CD4-positive, alpha-beta T cell treated with Interleukin-2 at 100 ng/mL for 4 hours (primary cell): ENCODE measurements around the gene CDH26.
"Not testable (repeated sequence)": the region's sequence is repeated elsewhere in the genome, so short reads cannot be mapped to it uniquely, and the experiment has no call there.

ENCODE experiments used
- DNase-seq: peaks from one replicate; pipeline ENCODE4 v3.0.0-alpha.2; 2020; ENCODE audit warnings: low spot score

Gene CDH26

DNA sequence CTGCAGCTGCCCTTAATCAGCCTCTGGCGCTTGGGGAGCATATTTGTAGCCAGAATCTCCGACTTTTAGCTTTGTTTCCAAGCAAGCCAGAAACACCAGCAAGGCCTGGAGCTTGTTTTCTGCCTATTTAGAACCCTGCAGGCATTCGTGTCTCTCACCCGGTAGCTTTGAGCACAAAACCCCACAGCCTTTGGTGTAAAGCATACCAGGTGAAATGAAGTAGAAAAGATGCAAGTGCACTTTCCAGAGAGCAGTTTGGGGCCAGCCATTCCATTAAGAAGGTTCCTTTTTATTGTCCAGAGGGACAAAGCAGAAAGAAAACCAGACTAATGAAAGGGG is 17.3 kb upstream of the CDH26 start:
- no peak for DNase-seq

DNA sequence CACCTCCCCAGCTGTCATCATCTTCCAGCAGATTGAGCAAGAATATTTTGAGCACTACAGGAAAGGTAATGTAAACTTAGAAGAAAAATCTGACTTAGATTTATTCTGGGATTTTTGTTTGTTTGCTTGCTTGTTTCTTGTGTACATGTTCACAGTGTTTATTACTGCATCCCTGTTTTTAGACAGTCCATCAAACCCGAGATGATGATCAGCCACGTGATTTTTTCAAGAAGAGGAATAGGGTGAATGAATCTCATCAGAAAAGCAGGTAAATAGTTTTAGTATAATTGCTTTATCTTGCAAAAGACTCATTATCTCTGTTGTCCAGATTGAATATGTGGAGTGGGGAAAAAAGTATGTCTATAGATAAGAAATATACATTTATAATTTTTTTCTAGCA is 16.0 kb upstream of the CDH26 start:
- DNase-seq: no peak

DNA sequence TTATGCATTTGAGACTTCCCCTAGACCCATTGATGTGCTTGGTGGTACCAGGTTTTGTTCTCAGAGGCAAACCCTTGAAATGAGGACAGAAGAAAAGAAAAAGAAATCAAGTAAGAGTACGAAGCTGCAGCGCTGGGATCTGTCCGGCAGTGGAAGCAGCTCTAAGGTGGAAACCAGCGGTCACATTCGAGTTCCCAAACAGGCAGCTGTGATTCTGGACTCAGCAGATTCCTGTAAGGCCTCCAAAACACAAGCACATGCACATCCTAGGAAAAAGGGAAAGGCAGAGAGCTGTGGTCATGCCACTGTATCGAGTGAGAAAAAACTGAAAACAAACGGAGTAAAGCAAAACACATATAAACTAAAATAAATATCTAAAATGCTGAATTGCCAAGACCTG is 13.5 kb upstream of the CDH26 start:
- DNase-seq: no peak

- no peak for DNase-seq
Observed at GRCh38 chr20:59945175-59945574, 13.0 kb upstream of the CDH26 start.

- DNase-seq: no peak
Observed at GRCh38 chr20:59945731-59946130, 12.5 kb upstream of the CDH26 start.

DNA sequence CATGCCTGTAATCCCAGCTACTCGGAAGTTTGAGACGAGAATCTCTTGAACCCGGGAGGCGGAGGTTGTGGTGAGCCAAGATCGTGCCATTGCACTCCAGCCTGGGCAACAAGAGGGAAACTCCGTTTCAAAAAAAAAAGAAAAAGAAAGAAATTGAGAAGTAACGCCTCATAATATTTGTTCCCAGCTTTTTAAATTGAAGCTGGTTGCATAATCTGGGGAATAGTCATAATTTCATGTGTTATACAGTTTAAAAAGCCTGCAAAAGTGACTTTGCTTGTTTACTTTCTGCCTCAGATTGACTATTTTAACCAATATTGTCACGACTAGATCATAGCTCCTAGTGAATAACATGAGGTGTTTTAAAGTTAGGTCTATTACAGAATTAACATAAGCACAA is 10.8 kb upstream of the CDH26 start:
- no peak for DNase-seq

DNA sequence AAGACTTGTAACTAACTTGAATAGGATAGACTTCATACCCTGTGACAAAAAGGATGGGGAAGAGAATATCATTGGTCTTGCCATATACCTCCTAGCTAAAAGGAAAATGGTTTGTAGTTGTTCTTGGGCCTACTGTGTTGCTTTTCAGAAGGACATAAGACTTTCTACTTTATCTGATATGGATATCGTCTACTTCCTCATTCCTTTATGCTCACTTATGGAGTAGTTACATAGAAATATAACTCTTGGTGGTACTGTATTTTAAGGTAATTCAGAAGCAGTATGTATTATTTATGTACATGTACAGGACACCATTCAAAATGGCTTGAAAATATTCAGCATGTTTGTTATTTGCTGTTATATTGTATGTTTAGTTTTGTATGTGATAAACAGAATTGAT is 10.0 kb upstream of the CDH26 start:
- no peak for DNase-seq

DNA sequence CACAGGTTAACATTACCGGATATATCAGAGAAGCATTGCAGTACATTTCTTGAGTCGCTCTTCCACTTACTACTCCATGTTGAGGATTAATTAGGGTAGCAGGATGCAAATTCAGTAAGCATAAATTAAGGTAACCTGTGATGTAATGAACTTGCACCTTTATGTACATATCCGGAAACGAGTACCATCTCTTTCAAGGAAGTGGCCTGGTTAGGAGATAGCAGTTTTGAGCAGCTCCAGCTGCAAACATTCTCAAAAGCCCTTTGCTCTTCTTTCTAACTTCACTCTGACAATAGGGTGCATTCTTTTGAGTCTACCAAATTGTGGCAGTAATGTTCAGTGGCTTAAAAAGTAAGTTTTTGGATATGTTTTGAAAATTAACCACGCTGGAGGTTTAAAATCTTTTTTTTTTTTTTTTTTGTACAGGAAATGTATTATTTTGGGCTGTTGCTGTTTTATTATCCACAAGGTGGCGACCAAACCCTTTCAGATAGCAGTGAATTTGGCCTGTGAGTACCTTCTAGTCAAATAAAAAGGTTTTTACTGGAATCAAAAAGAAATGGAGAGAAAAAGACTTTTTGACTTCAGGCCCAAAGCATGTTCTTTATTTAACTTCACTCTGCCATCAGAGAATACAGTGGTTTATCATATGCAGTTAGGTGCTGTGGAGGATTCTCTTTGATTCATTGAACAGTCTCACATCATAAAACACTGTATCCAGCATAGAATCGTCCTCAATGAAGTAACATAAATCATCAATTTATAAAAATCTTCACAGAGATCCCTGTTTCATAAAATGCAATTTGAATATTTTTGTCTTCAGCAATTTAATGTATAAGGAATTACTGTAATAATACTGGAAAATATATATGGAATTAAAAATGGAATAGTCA is 9.1 kb upstream of the CDH26 start:
- peak; percentile 69 for DNase-seq

- DNase-seq: no peak
Observed at GRCh38 chr20:59949911-59950310, 8.3 kb upstream of the CDH26 start.

GRCh38 chr20:59954718-59955117 is 3.5 kb upstream of the CDH26 start:
- DNase-seq: no peak

GRCh38 chr20:59955131-59955796 is 3.0 kb upstream of the CDH26 start:
- DNase-seq: no peak

DNA sequence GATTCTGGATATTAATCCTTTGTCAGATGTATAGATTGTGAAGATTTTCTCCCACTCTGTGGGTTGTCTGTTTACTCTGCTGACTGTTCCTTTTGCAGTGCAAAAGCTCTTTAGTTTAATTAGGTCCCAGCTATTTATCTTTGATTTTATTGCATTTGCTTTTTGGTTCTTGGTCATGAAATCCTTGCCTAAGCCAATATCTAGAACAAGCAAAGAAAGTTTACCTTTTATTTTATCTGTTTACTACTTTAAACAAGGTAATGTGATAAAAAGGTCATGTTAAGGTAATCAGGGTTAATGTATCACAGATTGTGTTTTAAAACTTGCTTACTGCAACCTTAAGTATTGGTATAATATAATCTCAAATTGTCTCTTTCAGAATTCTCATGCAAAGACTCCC is 655 bp upstream of the CDH26 start:
- DNase-seq: not testable (repeated sequence)

DNA sequence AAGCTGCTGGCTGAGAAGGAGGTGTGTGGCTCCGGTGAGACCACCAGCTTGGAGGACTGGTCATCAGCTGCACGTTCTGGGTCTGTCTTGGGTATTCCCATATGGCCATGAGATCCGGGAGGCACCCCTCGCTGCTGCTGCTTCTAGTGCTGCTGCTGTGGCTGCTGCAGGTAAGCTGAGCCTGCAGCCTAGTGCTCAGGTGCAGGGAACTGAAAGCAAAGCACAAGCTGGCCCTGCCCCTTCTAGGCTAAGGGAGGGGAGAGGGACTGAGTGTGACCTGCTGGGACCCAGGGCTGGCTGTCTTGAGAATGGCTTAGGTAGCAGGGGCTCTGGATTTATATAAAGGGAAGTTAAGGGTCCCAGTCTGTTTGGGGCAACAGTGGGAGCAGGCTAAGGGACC is 403 bp downstream of the CDH26 start:
- DNase-seq: no peak

GRCh38 chr20:59961423-59961822 is 3.2 kb downstream of the CDH26 start:
- DNase-seq: no peak

GRCh38 chr20:59962155-59962554 is 3.9 kb downstream of the CDH26 start:
- no peak for DNase-seq

- no peak for DNase-seq
Observed at GRCh38 chr20:59966428-59966827, 8.2 kb downstream of the CDH26 start.

DNA sequence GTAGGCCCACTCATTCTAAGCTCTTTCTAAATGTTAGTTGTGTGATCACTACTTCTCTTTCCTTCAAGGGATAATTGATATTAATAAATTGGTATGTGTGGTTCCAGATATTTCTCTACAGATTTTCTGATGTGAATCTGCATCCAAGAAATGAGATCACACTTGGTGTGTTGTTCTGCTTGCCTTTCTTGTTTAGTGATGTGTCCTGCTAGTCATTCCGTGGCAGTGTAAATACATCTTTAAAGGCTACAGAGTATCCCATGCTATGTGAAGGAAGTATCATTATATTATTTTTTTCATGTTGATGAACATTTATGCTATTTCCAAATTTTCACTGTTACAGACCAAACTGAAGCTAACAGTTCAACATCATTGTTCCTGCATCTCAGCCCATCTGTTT is 13.2 kb downstream of the CDH26 start:
- DNase-seq: no peak

GRCh38 chr20:59972037-59972801 is 14.0 kb downstream of the CDH26 start:
- no peak for DNase-seq

DNA sequence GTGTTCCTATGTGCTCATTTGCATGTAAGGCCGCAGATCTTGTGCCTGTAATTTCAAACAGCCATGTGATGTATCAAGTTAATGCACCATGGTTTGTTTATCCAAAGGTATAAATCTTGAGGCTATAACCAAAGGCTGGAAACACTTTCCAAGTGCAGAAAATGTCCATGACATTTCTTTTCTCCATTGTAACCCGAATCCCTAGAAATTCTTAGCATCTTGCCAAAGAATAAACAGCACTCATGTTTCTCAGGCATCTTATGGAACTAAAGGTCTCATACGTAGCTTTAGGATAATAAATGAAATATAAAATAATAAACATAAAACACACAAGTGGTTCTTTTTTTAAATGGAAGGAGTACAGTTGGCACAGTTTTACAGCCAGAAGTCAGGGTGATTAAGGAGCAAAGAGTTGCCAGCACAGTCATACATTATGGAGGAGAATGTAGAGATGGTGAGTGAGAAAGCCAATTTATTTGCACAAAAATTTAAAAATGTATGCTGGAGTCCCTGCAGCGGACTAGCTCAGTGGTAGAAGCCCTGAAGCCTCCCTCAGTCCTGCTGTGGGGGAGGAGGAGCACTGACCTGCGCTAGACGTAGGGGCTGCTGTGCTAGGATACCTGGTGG is 18.0 kb downstream of the CDH26 start:
- no peak for DNase-seq

- no peak for DNase-seq
Observed at GRCh38 chr20:59977086-59977485, 18.9 kb downstream of the CDH26 start.

- no peak for DNase-seq
Observed at GRCh38 chr20:59983076-59983475, 24.9 kb downstream of the CDH26 start.

GRCh38 chr20:59984541-59984940 is 26.3 kb downstream of the CDH26 start:
- no peak for DNase-seq

DNA sequence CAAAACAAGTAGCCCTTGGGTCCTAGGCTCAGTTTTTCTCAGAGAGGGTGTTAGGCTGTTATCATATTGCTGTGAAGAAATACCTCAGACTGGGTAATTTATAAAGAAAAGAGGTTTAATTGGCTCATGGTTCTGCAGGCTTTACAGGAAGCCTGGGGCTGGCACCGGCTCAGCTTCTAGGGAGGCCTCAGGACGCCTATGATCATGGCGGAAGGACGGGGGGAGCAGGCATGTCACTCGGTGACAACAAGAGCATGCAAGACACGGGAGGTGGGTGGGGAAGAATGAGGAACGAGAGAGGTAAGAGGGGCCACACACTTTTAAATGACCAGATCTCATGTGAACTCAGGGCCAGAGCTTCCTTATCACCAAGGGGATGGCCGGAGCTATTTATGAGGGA is 26.9 kb downstream of the CDH26 start:
- DNase-seq: no peak
